Measurements from ENCODE around the gene SUGT1. TPM values are rescaled to one million over a fixed set of nuclear protein-coding genes. Genes with fewer than 3 reads are reported as not detected.
"Not testable (repeated sequence)": the region's sequence is repeated elsewhere in the genome, so short reads cannot be mapped to it uniquely, and the experiment has no call there.

The SUGT1 gene
- 10 to 100 TPM; 42.8 to 51.8 TPM for total RNA-seq

DNA sequence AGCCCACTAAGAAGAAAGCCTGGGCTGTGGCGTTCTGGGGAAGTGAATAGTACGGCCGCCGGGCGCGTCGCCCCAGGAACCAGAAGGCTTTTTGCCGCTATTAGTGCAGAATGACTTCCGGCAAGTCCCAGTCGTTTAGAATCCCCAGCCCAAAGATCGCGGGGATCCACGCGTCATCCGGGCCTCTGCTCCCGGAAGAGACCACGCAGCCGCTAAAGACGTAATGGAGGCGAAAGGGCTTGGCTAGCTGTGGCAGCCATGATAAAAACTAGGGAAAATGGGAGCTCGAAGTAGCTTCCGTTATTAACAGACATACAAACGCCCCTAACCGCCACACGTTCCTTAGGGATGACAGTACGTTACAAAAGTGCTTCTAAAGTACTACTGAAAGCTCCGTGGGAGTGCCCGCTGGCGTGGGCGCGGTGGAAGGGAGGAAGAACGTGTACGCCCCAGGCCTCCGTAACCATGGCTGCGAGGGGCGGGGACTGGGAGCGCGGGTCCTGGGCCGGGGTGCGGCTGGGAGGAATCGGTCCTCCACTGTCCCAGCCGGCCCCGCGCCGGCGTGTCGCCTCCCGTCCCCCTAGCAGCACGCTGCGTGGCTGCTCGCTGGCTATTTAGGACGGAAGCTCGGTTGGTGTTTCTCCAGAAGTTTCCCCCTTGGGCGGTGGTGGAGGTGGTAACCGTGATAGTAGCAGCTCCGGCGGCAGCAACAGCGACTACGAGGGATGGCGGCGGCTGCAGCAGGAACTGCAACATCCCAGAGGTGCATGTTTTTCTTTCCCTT is at the start of gene SUGT1:
TSS of gene SUGT1 (plus strand) at position 641 of the 784 bp plus-strand sequence. CDS start at position 726, 85 bp downstream.
- H3K9me3 Mint-ChIP-seq (ENCODE audit: low read depth), result no peaks in the 10 kb centered on the region

DNA sequence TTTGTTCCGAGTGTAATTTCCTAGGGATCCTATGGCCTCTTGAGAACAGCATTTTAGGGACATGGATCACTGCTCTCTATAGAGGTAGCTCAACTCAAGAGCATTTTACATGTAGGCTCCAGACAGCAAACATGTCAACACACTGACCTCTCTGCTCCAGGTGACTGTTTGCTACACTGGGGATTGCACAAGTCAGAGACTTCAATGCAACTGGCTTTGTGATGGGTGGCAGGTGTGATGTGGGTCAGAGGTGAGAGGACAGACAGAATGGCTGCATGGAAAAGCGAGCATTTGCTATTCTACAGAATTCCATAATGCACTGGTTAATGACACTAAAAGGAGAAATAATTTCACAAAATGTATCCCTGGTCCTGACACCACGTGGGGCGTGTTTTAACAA is 49.3 kb upstream of the SUGT1 start:
- Mint-ChIP-seq H3K4me1 (peaks cover 11% of the 10 kb centered on the region), H3K27me3 (peaks cover 28% of the 10 kb centered on the region)
- CTCF ChIA-PET; H3K27ac Mint-ChIP-seq; H3K9me3 Mint-ChIP-seq (ENCODE audit: low read depth); H3K36me3 Mint-ChIP-seq; DNase-seq; H3K4me3 Mint-ChIP-seq; ATAC-seq: not testable (repeated sequence)

More for the DNA sequence above, at the start of gene SUGT1:
- no peak within 1 kb of the TSS for H3K4me3 Mint-ChIP-seq
- peak; percentile 95 for ATAC-seq
- DNase-seq, result peak; percentile 98
- H3K4me1 Mint-ChIP-seq, result peaks cover 7% of the 10 kb centered on the region
- H3K27me3 Mint-ChIP-seq, result no peaks in the 10 kb centered on the region
- CTCF ChIA-PET, result interaction anchor here (0.8 to 3.3 kb wide), 13 partner anchors 10 to 202 kb away, joined by 3 to 28 read pairs (median 3); partner anchors contain the start of gene VPS36
- H3K27ac Mint-ChIP-seq, result no peak within 1 kb of the TSS
- H3K36me3 Mint-ChIP-seq, result peaks cover 21% of the 10 kb centered on the region

- not testable (repeated sequence) for H3K27ac Mint-ChIP-seq; H3K36me3 Mint-ChIP-seq; ATAC-seq; H3K4me3 Mint-ChIP-seq; DNase-seq; H3K27me3 Mint-ChIP-seq; H3K4me1 Mint-ChIP-seq; H3K9me3 Mint-ChIP-seq (ENCODE audit: low read depth)
- CTCF ChIA-PET, result interaction anchor here (1.1 kb wide), 1 partner anchor 47 kb away, joined by 3 read pairs; the partner anchor contains the start of gene SUGT1
Measured at GRCh38 chr13:52606126-52606525, 46.5 kb upstream of the SUGT1 start.

- not testable (repeated sequence) for H3K27ac Mint-ChIP-seq; ATAC-seq; DNase-seq; H3K36me3 Mint-ChIP-seq; H3K9me3 Mint-ChIP-seq (ENCODE audit: low read depth); H3K4me1 Mint-ChIP-seq; H3K27me3 Mint-ChIP-seq; H3K4me3 Mint-ChIP-seq
- CTCF ChIA-PET, result interaction anchor here (1.1 kb wide), 1 partner anchor 46 kb away, joined by 3 read pairs; the partner anchor contains the start of gene SUGT1
Measured at GRCh38 chr13:52606795-52607194, 45.8 kb upstream of the SUGT1 start.

DNA sequence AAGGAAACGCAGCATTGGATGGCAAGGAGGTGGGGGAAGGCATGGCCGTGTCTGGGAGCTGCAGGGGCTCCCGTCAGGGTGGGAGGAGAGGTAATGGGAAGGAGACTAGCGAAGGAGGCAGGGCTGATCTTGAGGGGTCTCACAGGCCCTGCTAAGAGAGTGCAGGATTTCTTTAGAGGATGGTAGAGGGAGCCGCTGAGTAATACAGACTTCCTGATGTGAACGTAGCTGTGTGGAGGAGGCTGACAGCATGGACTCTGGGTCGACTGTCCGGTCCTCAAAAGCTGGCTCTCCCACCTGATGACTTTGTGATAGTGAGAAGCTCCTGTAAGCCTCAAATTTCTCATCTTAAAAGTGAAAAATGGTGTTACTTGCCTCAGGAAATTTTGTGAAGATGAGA is 44.5 kb upstream of the SUGT1 start:
- not testable (repeated sequence) for DNase-seq; H3K27me3 Mint-ChIP-seq; H3K4me1 Mint-ChIP-seq; H3K27ac Mint-ChIP-seq; H3K4me3 Mint-ChIP-seq; ATAC-seq; H3K9me3 Mint-ChIP-seq (ENCODE audit: low read depth); H3K36me3 Mint-ChIP-seq
- CTCF ChIA-PET, result interaction anchor here (0.6 to 1.8 kb wide), 3 partner anchors 122 to 360 kb away, joined by 3 to 8 read pairs (median 3); no protein-coding TSS in a partner anchor

GRCh38 chr13:52609013-52609606 is 43.5 kb upstream of the SUGT1 start:
- CTCF ChIA-PET, result interaction anchor here (0.7 to 1.8 kb wide), 4 partner anchors 10 to 359 kb away, joined by 3 to 8 read pairs (median 3); no protein-coding TSS in a partner anchor
- H3K9me3 Mint-ChIP-seq (ENCODE audit: low read depth); H3K27ac Mint-ChIP-seq; H3K4me1 Mint-ChIP-seq; DNase-seq; H3K4me3 Mint-ChIP-seq; H3K36me3 Mint-ChIP-seq; H3K27me3 Mint-ChIP-seq: not testable (repeated sequence)
- peak; percentile 60 for ATAC-seq

DNA sequence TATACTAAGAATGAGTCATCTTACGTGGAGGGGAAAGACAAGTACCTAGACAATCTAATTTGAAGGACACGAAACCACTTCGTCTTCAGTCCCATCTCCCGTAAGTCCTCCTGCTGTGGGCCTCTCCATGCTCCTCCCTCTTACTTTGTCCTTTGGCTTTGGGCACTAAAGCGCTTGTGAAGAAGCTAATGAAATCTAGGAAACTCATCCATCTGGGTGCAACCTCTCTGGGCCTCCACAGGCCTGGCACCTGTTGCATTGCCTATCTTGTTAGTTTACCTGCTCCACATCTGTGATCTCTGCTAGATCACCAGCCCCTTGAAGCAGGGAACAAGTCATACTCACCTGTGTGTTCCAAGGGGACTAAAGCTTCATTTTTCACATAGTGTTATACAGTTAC is 42.5 kb upstream of the SUGT1 start:
- not testable (repeated sequence) for H3K9me3 Mint-ChIP-seq (ENCODE audit: low read depth); DNase-seq; H3K27me3 Mint-ChIP-seq; H3K4me1 Mint-ChIP-seq; ATAC-seq; H3K4me3 Mint-ChIP-seq; H3K27ac Mint-ChIP-seq; H3K36me3 Mint-ChIP-seq
- CTCF ChIA-PET, result interaction anchor here (0.7 to 1.4 kb wide), 3 partner anchors 42 to 358 kb away, joined by 3 to 6 read pairs (median 4); partner anchors contain the start of gene SUGT1

DNA sequence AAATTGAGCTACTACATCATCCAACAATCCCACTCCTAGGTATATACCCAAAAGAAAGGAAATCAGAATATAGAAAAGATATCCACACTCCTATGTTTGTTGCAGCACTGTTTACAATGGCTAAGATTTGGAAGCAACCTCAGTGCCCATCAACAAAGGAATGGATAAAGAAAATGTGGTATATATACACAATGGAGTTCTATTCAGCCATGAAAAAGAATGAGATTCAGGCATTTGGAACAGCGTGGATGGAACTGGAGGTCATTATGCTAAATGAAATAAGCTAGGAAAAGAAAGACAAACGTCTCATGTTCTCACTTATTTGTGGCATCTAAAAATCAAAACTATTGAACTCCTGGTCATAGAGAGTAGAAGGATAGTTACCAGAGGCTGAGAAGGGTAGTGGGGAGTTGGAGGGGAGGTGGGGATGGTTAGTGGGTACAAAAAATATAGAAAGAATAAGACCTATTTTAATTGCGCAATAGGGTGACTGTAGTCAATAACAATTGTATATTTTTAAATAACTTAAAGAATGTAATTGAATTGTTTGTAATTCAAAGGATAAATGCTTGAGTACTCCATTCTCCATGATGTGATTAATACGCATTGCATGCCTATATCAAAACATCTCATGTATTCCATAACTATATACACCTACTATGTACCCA is 37.4 kb upstream of the SUGT1 start:
- Mint-ChIP-seq H3K36me3 (no peaks in the 10 kb centered on the region), H3K27ac (peak overlapping the region; percentile 21), H3K4me1 (peaks cover 26% of the 10 kb centered on the region), H3K27me3 (peaks cover 2% of the 10 kb centered on the region), H3K4me3 (no peak overlapping the region), H3K9me3 (ENCODE audit: low read depth) (no peaks in the 10 kb centered on the region)
- DNase-seq, result no peak
- CTCF ChIA-PET, result no interaction called here
- ATAC-seq, result no peak

DNA sequence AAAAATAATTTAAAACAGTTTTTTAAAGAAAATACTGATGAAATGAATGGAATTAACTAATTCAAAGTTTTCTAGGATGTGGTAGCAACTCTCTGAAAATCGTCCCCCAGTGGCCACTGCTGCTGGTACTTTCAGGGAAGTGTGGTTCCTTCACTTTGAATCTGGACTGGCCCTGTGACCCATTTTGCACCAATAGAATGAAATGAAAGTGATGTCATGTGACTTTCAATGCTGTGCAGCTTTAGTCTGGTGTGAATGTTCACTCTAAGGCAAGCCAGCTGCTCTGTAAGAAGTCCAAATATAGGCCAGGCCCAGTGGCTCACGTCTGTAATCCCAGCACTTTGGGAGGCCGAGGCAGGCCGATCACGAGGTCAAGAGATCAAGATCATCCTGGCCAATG is 36.8 kb upstream of the SUGT1 start:
- peak overlapping the region; percentile 73 for H3K27ac Mint-ChIP-seq
- H3K4me1 Mint-ChIP-seq, result peaks cover 26% of the 10 kb centered on the region
- H3K9me3 Mint-ChIP-seq (ENCODE audit: low read depth), result no peaks in the 10 kb centered on the region
- H3K4me3 Mint-ChIP-seq, result peak overlapping the region; percentile 99
- peaks cover 2% of the 10 kb centered on the region for H3K27me3 Mint-ChIP-seq
- no peak for ATAC-seq
- CTCF ChIA-PET, result interaction anchor here (1.1 to 2.2 kb wide), 2 partner anchors 61 to 165 kb away, joined by 3 to 9 read pairs; partner anchors contain the start of gene VPS36
- no peaks in the 10 kb centered on the region for H3K36me3 Mint-ChIP-seq
- peak; percentile 48 for DNase-seq

- Mint-ChIP-seq H3K9me3 (ENCODE audit: low read depth) (no peaks in the 10 kb centered on the region), H3K27ac (peak overlapping the region; percentile 95), H3K4me1 (peaks cover 26% of the 10 kb centered on the region), H3K4me3 (peak overlapping the region; percentile 99), H3K27me3 (peaks cover 2% of the 10 kb centered on the region), H3K36me3 (no peaks in the 10 kb centered on the region)
- ATAC-seq (peak; percentile 96), DNase-seq (peak; percentile 92)
- CTCF ChIA-PET, result interaction anchor here (0.6 to 2.2 kb wide), 6 partner anchors 8 to 423 kb away, joined by 3 to 23 read pairs (median 4); partner anchors contain the start of genes SUGT1 and VPS36
Measured at GRCh38 chr13:52617070-52618060, 35.3 kb upstream of the SUGT1 start.

DNA sequence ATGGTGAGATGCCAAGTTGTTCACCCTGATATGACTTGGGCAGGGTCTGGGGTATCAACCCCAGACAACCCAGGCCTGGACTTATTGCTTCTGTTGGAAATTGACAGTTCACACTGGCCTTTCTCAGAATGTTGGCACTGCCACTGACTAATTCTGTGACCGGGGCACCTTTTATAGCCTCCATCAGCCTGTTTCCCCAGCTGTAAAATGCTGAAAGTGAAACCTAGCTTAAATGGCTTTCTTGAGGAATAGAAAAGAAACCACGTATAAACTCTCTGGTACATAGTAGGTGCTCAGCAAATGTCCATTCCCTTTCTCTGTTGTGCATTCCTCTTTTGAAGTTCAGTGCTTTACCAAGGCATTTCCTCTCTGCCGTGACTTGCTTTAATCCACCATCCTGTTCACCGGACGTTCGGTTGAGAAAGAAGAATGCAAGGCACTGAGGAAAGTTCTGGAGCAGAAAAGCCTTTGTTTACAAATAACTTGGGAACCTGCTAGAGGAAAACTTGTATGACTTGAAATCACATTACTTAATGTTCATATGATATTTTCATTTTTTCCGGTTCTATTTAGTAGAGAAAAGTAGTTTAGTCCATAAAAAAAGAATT is 21.4 kb upstream of the SUGT1 start:
- H3K4me1 Mint-ChIP-seq; DNase-seq; H3K27ac Mint-ChIP-seq; H3K4me3 Mint-ChIP-seq; ATAC-seq; H3K27me3 Mint-ChIP-seq; H3K9me3 Mint-ChIP-seq (ENCODE audit: low read depth); CTCF ChIA-PET: not testable (repeated sequence)
- peaks cover 27% of the 10 kb centered on the region for H3K36me3 Mint-ChIP-seq
